ENCODE data around the gene PLPP6. TPM values are rescaled to one million over a fixed set of nuclear protein-coding genes. Genes with fewer than 3 reads are reported as not detected.

The PLPP6 gene
- total and polyA plus RNA-seq, 2 of the 13 experiments (the other 11 are each of a cell fraction or from before 2014, with no cell fraction given), result 12.1 to 15.5 TPM

DNA sequence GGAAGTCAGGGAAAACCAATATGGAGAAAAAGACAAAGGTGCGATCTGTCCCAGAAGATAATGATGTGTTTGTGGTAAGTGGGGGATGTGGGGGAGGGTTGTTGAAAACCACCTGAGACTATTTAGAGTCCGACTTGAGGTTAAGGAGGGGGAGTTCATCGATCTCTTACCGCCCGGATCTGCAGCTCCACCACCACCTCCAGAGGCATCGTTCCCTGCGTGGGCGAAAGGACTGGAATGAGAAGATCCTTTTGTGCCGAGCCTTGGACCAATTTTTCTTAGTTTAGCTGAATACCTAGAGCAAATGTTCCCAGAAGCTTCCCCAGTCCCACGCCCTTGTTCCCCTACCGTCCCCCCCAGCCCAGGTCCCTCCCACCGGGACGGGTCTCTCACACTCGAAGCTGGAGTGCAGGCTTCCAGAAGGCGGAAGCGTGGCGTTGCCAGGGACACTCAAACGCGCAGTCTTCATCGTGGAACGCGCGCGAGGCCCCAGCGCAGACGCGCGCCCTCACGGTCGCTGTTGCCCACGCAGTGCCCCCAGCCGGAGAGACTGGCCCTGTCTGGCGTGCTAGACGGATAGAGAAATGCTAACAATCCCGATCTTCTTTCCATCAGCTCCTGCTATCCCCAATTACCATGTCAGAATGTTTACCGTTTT lies 4.1 kb downstream of the PLPP6 start, which contains the start of gene SPATA6L (continued):
- TF ChIP-seq CSRNP1 (CRISPR knock-in tag; IDR thresholded peaks at IDR 0.05) (peak; percentile 32; the same call in 1 of the 2 replicates), MYC (CRISPR knock-in tag; IDR thresholded peaks at IDR 0.05; ENCODE audit: borderline replicate concordance) (peak; percentile 64; the same call in 1 of the 2 replicates), GABPA (IDR thresholded peaks at IDR 0.05; ENCODE audit: low read depth, low read length) (no peak), GABPA (CRISPR knock-in tag; IDR thresholded peaks at IDR 0.05; ENCODE audit: low read depth) (peak; percentile 45), ARNT2 (CRISPR knock-in tag; IDR thresholded peaks at IDR 0.05; ENCODE audit: low read depth) (no peak), ZNF687 (CRISPR knock-in tag; IDR thresholded peaks at IDR 0.05) (peak; percentile 96), CEBPB (IDR thresholded peaks at IDR 0.05; ENCODE audit: borderline replicate concordance, low read depth, low read length) (no peak), TEAD2 (CRISPR knock-in tag; IDR thresholded peaks at IDR 0.05) (no peak), THAP11 (CRISPR knock-in tag; IDR thresholded peaks at IDR 0.05) (0 out of 2 replicates have a peak, but pooled peaks have one; percentile 17), RAD21 (CRISPR knock-in tag; IDR thresholded peaks at IDR 0.05) (0 out of 2 replicates have a peak, but pooled peaks have one; percentile 17), ZNF292 (CRISPR knock-in tag; IDR thresholded peaks at IDR 0.05; ENCODE audit: borderline replicate concordance, low read depth) (peak; percentile 81; the same call in 1 of the 2 replicates), SOX5 (CRISPR knock-in tag; IDR thresholded peaks at IDR 0.05; ENCODE audit: borderline replicate concordance) (0 out of 2 replicates have a peak, but pooled peaks have one; percentile 5), ZMYM4 (CRISPR knock-in tag; IDR thresholded peaks at IDR 0.05) (peak; percentile 57), ZNF225 (CRISPR knock-in tag; IDR thresholded peaks at IDR 0.05) (0 out of 2 replicates have a peak, but pooled peaks have one; percentile 39), ZNF451 (CRISPR knock-in tag; IDR thresholded peaks at IDR 0.05) (0 out of 2 replicates have a peak, but pooled peaks have one; percentile 49), NCOA5 (CRISPR knock-in tag; IDR thresholded peaks at IDR 0.05) (no peak)
- TF ChIP-seq, protein P1, sequence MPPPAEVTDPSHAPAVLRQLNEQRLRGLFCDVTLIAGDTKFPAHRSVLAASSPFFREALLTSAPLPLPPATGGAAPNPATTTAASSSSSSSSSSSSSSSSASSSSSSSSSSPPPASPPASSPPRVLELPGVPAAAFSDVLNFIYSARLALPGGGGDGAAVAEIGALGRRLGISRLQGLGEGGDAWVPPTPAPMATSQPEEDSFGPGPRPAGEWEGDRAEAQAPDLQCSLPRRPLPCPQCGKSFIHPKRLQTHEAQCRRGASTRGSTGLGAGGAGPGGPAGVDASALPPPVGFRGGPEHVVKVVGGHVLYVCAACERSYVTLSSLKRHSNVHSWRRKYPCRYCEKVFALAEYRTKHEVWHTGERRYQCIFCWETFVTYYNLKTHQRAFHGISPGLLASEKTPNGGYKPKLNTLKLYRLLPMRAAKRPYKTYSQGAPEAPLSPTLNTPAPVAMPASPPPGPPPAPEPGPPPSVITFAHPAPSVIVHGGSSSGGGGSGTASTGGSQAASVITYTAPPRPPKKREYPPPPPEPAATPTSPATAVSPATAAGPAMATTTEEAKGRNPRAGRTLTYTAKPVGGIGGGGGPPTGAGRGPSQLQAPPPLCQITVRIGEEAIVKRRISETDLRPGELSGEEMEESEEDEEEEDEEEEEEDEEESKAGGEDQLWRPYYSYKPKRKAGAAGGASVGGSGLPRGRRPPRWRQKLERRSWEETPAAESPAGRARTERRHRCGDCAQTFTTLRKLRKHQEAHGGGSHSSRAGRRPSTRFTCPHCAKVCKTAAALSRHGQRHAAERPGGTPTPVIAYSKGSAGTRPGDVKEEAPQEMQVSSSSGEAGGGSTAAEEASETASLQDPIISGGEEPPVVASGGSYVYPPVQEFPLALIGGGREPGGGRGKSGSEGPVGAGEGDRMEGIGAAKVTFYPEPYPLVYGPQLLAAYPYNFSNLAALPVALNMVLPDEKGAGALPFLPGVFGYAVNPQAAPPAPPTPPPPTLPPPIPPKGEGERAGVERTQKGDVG (CRISPR knock-in tag; IDR thresholded peaks at IDR 0.05; ENCODE audit: borderline replicate concordance), result 0 out of 2 replicates have a peak, but pooled peaks have one; percentile 28
- TF ChIP-seq, protein P2, sequence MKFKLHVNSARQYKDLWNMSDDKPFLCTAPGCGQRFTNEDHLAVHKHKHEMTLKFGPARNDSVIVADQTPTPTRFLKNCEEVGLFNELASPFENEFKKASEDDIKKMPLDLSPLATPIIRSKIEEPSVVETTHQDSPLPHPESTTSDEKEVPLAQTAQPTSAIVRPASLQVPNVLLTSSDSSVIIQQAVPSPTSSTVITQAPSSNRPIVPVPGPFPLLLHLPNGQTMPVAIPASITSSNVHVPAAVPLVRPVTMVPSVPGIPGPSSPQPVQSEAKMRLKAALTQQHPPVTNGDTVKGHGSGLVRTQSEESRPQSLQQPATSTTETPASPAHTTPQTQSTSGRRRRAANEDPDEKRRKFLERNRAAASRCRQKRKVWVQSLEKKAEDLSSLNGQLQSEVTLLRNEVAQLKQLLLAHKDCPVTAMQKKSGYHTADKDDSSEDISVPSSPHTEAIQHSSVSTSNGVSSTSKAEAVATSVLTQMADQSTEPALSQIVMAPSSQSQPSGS (CRISPR knock-in tag; IDR thresholded peaks at IDR 0.05), result 0 out of 2 replicates have a peak, but pooled peaks have one; percentile 17
- TF ChIP-seq, protein P3, sequence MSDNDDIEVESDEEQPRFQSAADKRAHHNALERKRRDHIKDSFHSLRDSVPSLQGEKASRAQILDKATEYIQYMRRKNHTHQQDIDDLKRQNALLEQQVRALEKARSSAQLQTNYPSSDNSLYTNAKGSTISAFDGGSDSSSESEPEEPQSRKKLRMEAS (IDR thresholded peaks at IDR 0.05), result peak; percentile 76

Data from HepG2 (cell line).